H1 (cell line): Measurements from ENCODE around the gene NHSL2. TPM values are rescaled to one million over a fixed set of nuclear protein-coding genes. Genes with fewer than 3 reads are reported as not detected.

Source experiments
- CTBP2 ChIP-seq: IDR thresholded peaks from 2 replicates; pipeline ENCODE4 v1.7.0; 2011; ENCODE audit warnings: borderline replicate concordance, mild to moderate bottlenecking, moderate library complexity, mixed read lengths, low read length; ENCODE audit not compliant: insufficient read depth, insufficient read length
- GABPA ChIP-seq: IDR thresholded peaks from 2 replicates; pipeline ENCODE4 v1.6.1; 2011; ENCODE audit warnings: mild to moderate bottlenecking, low read length, moderate library complexity, borderline replicate concordance; ENCODE audit not compliant: insufficient read depth
- HDAC6 ChIP-seq: IDR thresholded peaks from one replicate; pipeline ENCODE4 v1.7.1; 2012; ENCODE audit warnings: low read depth, mild to moderate bottlenecking, inconsistent platforms, low read length, moderate library complexity
- KDM5A ChIP-seq: fragments of 200-600 bp; IDR thresholded peaks from 2 replicates; pipeline ENCODE4 v1.7.1; 2012; ENCODE audit warnings: mild to moderate bottlenecking, low read length, inconsistent platforms, mixed read lengths
- MAFK ChIP-seq: IDR thresholded peaks from 2 replicates; pipeline ENCODE4 v1.6.1; 2012; ENCODE audit warnings: low read depth, mild to moderate bottlenecking, improper control_type of control experiment, low read length
- RFX5 ChIP-seq: IDR thresholded peaks from 2 replicates; pipeline ENCODE4 v1.6.1; 2011; ENCODE audit warnings: low read depth, low read length, improper control_type of control experiment, borderline replicate concordance
- SIX5 ChIP-seq: IDR thresholded peaks from 2 replicates; pipeline ENCODE4 v1.6.1; 2011; ENCODE audit warnings: mild to moderate bottlenecking, low read depth, low read length
- SP1 ChIP-seq: IDR thresholded peaks from 2 replicates; pipeline ENCODE4 v1.6.1; 2011; ENCODE audit warnings: low read depth, low read length
- TBP ChIP-seq: IDR thresholded peaks from 2 replicates; pipeline ENCODE4 v1.6.1; 2011; ENCODE audit warnings: low read depth, low read length, improper control_type of control experiment
- polyA plus RNA-seq, 7 experiments: library from polyadenylated mRNA; depleted of rRNA in 3 of 7; stranded (reverse) in 5 of 7; unstranded in 2 of 7; fragments of >200 nt in 5 of 7; fragments of 200-250 nt in 2 of 7; gene quantifications; 1 replicate in 5 of 7; 2 replicates in 1 of 7; 4 replicates in 1 of 7; pipeline versions ENCODE4 v1.2.1 to v1.2.3, GENCODE V29; 2011 to 2013; ENCODE audit warnings: missing spikeins in 2 of 7, mixed read lengths in 2 of 7
- total RNA-seq: library from RNA; stranded (reverse); fragmentation: NEBNext Ultra II Directional; extraction: Animal tissue kit (Norgen Biotek cat#: 25700); gene quantifications from 2 replicates; pipeline ENCODE4 v1.2.1, GENCODE V29; 2021
- TF ChIP-seq, protein P1 (sequence below): fragments of 300-600 bp; sonication (generic); IDR thresholded peaks from 2 replicates; pipeline ENCODE4 v1.7.1; 2012; ENCODE audit warnings: low read length, moderate library complexity, mild to moderate bottlenecking, inconsistent platforms; ENCODE audit not compliant: insufficient replicate concordance

The NHSL2 gene
- total and polyA plus RNA-seq, 2 of the 8 experiments (the other 6 are each of a cell fraction or from before 2014, with no cell fraction given), result 3.7 to 7.2 TPM

DNA sequence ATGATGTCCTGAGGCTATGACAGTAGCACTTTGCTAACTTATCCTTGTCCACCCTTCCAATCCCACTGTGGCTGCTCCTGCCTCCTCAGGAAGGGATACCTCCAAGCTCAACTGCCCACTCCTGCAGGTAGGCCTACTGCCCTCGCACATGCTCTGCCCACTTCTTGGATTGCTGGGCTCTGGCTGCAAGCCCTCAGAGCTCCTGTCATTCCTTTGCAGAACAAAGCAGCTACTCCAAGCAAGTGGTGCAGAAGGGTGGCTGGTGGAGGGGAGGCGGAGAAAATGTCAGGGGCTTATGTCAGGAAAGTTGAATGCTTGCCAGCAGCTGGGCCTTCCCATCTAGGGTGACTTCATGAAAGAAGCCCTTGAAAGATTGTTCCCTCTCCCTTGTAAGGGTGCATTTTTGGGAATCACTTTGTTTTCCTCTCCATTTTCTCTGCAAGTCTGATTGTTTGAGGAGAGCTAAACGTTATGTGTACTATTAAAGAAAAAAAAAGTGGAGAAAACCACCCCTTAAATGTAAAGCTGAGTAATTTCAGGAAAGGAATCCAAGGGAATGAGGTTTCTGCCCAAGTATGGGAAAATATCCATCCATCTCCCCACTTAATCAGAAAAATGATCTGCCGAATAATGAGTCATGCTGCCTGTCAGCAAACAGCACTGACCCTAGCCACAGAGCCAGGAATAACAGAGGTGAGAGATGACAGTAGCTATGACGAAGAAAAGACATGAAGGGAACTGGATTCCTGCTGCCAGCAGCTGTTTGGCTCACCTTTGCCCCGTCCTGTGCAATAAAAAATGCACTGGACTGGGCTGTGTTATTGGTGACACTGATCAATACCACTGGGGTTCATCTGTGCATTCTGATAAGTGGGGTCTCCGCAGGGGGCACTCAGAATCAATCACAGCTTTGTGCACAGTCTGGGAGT is 119.1 kb downstream of the NHSL2 start (continued):
- TF ChIP-seq, protein P1, sequence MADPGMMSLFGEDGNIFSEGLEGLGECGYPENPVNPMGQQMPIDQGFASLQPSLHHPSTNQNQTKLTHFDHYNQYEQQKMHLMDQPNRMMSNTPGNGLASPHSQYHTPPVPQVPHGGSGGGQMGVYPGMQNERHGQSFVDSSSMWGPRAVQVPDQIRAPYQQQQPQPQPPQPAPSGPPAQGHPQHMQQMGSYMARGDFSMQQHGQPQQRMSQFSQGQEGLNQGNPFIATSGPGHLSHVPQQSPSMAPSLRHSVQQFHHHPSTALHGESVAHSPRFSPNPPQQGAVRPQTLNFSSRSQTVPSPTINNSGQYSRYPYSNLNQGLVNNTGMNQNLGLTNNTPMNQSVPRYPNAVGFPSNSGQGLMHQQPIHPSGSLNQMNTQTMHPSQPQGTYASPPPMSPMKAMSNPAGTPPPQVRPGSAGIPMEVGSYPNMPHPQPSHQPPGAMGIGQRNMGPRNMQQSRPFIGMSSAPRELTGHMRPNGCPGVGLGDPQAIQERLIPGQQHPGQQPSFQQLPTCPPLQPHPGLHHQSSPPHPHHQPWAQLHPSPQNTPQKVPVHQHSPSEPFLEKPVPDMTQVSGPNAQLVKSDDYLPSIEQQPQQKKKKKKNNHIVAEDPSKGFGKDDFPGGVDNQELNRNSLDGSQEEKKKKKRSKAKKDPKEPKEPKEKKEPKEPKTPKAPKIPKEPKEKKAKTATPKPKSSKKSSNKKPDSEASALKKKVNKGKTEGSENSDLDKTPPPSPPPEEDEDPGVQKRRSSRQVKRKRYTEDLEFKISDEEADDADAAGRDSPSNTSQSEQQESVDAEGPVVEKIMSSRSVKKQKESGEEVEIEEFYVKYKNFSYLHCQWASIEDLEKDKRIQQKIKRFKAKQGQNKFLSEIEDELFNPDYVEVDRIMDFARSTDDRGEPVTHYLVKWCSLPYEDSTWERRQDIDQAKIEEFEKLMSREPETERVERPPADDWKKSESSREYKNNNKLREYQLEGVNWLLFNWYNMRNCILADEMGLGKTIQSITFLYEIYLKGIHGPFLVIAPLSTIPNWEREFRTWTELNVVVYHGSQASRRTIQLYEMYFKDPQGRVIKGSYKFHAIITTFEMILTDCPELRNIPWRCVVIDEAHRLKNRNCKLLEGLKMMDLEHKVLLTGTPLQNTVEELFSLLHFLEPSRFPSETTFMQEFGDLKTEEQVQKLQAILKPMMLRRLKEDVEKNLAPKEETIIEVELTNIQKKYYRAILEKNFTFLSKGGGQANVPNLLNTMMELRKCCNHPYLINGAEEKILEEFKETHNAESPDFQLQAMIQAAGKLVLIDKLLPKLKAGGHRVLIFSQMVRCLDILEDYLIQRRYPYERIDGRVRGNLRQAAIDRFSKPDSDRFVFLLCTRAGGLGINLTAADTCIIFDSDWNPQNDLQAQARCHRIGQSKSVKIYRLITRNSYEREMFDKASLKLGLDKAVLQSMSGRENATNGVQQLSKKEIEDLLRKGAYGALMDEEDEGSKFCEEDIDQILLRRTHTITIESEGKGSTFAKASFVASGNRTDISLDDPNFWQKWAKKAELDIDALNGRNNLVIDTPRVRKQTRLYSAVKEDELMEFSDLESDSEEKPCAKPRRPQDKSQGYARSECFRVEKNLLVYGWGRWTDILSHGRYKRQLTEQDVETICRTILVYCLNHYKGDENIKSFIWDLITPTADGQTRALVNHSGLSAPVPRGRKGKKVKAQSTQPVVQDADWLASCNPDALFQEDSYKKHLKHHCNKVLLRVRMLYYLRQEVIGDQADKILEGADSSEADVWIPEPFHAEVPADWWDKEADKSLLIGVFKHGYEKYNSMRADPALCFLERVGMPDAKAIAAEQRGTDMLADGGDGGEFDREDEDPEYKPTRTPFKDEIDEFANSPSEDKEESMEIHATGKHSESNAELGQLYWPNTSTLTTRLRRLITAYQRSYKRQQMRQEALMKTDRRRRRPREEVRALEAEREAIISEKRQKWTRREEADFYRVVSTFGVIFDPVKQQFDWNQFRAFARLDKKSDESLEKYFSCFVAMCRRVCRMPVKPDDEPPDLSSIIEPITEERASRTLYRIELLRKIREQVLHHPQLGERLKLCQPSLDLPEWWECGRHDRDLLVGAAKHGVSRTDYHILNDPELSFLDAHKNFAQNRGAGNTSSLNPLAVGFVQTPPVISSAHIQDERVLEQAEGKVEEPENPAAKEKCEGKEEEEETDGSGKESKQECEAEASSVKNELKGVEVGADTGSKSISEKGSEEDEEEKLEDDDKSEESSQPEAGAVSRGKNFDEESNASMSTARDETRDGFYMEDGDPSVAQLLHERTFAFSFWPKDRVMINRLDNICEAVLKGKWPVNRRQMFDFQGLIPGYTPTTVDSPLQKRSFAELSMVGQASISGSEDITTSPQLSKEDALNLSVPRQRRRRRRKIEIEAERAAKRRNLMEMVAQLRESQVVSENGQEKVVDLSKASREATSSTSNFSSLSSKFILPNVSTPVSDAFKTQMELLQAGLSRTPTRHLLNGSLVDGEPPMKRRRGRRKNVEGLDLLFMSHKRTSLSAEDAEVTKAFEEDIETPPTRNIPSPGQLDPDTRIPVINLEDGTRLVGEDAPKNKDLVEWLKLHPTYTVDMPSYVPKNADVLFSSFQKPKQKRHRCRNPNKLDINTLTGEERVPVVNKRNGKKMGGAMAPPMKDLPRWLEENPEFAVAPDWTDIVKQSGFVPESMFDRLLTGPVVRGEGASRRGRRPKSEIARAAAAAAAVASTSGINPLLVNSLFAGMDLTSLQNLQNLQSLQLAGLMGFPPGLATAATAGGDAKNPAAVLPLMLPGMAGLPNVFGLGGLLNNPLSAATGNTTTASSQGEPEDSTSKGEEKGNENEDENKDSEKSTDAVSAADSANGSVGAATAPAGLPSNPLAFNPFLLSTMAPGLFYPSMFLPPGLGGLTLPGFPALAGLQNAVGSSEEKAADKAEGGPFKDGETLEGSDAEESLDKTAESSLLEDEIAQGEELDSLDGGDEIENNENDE, result no peak
- no peak for TF ChIP-seq TBP
- TF ChIP-seq RFX5, result no peak
- TF ChIP-seq MAFK, result no peak
- no peak for TF ChIP-seq GABPA
- TF ChIP-seq HDAC6, result no peak
- TF ChIP-seq KDM5A, result no peak
- TF ChIP-seq SP1, result no peak
- TF ChIP-seq SIX5, result no peak
- no peak for TF ChIP-seq CTBP2
